NCI-H2107 treated with DMSO at 0.1 percent for 48 hours (cell line): ENCODE measurements around the gene TNS3.

Experiments used
- DNase-seq: peaks from one replicate; lab custom pipeline; 2025; ENCODE audit not compliant: unreplicated experiment; lab: John Stamatoyannopoulos, UW

The TNS3 gene

DNA sequence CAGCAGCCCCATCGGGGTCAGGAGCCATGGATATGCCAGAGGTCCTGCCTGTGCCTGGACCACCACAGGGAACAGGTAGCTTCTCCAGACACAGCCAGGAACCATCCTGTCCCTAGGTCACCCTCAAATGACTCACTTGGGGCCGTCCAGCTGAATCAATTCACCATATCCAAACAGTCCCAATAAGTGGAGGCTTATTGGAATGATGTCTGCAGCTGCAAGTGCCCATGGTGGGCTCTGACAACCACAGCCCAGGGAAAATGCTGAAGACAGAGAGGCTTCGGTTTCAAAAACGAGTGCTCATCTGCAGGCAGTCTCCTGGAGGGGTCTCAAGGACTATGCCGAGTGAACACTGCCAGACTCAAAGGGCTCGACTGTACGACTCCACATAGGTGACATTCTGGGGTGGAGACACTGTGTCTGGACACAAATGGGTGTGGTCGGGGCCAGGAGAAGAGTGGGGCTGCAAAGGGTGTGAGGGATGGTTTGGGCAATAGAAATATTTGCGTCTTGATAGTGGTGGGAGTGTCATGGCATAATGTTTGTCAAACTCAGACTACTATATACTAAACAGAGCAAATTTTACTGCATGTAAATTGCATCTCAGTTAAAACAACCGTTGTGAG, 204.8 kb downstream of the TNS3 start:
- no peak for DNase-seq

DNA sequence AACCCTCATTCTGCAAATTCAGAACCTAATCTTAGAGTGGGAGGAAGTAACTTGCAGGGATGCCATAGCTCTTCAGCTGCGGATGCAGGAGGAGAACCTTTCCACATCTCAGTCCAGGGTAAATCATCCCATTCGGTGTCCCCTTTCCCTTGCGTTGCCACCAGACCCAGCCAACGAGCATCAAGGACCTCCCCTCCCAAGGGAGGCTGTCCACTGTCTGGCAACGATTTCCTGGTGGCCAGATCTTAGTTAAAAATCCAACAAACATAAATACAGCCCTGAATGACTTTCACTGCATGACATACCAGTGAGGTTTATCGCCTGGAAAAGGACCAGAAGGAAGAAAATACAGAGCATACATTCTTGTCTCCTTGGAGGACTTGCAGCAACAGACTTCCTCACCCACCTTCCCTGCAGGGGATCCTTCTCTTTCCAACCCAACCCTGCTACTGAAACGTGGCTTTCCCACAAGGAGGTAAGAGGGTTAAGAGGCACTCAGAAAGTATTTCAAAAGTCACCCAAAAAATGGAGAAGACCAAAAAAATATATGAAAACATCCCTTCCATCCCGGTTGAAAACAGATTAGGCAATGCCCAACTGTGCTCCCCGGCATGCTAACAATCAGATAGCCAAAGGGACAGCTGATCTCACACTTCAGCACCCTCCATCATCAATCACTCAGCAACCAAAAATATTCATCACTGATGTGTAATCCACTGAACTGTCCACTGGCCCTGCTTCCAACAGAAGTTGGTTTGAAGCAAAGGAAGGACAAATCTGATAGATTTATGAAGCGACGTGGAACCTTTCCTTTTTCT, 206.6 kb downstream of the TNS3 start:
- no peak for DNase-seq

DNA sequence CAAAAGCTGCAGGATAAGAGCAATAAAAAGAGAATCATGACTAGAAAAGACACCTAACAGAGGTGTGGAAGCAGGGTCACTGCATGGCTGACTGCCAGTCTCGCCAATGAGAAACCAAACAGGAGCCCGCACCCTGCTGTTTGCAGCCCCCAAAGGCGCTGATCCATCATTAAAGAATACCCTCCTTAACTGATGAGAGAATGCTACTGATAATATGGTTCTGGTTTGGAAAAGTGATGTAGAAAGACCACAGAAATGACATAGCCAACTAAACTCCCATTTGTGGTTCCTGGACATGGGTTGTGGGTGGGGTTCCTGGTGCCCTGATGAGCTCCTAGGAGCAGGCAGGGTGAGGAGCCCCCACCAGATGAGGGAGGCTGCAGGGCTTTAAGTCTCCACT, 207.4 kb downstream of the TNS3 start:
- DNase-seq, result no peak

DNA sequence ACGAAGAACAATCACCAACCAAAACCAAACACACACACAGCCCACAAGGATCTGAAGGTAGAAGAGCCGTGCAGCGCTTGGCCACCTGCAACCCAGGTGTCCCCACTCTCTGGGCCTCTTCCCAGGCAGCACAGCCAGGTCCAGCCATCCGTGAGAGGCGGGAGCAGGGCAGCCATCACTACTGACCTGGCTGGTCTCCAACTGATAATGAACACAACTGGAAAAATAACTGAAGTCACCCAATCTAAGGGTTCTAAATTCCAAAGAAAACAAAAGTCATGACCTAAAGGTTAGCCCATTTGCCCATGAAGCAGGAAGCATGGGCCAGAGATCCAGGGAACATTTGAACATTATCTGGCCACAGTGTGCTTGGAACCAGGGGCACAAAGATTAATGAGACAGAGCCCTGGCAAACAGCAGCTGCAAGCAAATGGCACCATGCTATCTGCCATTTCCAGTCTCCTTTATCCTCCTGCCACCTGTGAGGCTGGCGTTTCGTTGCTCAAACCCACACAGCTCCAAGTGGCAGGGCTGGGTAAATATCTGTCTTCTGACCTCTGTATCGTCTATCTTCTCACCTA, 207.9 kb downstream of the TNS3 start:
- peak; percentile 22 for DNase-seq

DNA sequence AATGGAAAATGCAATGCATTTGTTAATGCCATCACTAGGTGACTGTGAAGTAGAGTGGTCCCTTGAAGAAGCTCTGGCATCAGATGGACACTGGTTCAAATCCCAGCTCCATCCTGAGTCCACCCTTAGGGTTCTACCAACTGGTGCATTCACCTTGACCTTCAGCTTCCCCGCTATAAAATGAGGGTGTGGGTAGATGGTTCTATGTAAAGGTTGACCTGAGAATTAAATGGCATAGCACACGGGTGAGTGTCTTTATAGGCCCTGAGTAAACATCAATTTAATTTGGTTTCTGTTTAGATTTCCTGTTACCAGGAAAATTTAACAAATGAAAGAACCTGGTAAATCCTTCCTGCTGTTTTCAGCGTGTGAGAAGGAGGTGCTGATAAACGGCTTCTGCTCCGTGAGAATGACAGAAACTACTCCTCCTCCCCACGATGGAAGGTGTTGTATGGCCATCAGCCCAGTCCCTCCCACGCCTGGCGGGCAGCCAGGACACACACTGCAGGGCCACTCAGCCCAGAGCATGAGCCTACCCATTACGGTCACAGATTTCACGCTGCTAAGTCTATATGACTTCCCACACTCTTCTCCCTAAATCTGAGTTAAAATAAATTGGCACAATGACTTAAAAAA, 210.1 kb downstream of the TNS3 start:
- DNase-seq, result peak; percentile 59

DNA sequence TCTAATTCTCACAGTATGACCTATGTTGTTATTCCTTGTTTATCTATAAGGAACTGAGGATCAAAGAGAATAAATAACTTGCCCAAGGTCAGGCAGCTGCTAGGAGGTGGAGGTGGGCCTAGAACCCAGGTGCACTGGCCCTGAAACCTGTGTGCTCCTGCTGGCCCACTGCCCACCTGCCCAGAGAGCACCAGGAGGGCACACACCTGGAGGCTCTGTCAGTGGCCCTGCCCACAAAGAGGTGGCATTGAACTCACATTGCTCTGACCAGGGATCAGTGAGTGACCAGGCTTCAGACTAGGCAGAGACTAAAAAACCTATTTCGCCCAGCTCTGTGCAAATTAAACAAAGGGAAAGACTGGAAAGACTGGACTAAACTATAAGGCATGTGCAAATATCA, 210.6 kb downstream of the TNS3 start:
- no peak for DNase-seq

DNA sequence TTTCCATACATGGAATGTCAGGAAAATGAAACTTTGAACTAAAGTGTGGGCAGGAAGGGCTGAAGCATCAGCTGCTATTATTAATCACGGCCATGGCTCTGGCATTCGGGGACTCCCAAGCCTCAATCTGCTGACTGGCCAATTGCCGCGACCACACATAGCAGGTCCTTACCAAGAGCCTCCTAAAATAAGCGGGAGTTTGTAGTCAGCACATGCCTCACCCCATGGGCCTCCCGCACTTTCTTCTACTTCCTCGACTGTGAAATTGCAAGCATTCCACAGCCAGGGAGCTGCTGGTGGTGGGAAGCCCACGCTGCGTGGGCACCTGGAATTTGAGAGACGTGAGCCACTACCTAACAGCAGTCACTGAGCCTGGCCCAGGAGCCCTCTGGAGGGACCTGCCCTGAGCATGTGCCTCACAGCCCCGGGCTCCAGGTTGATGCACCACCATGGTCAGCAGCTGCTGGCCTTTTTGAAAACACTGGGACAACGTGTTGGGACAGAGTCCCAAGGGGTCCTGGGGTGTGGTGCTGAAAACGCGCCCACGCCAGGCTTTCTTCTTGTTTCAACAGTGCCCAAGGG, 211.4 kb downstream of the TNS3 start:
- DNase-seq, result no peak

DNA sequence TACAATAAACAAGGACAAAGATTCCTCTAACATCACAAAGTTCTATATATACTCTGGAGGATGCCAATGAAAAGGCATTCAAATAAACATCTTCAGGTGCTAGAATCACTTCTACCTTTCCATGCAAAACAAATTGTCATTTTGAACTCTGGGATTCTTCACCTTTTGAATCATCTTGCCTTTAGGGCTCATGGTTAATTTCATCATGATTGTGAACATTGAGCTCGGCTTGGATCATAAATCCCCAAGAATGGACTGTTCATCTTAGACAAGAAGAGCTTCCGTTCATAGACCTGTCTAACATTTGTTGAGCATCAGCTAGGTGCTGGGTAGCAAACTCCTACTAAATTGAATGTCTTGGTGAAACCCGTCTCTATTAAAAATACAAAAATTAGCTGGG, 212.2 kb downstream of the TNS3 start:
- no peak for DNase-seq

DNA sequence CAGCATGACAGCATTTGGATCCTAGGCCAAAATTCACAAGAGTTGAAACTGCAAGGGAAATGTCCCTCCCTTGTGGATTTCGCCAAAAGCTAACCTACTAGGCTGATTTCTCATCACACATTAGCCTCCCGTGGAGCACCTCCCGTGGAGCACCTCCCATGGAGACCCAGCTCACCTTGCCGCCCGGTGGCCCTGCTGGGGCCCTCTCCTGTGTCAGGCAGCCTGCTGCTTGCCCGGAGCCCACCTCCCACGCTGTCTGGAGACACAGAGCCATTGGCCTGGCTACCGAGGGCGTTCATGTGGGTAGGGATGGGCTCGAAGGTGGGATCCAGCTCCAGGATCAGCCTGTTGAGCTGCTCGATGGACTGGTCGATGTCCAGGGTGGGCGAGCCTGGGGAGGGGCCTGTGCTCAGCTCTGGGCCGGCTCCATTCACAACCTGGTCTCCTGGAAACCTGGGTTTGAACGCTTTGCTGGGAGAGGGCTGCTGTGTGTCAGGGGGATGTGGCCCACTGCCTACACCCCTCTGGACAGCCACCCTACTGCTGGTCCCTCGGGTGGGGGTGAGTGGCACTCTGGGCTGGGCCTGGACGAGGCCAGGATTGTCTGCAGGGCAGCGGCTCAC, 213.6 kb downstream of the TNS3 start:
- DNase-seq, result no peak

DNA sequence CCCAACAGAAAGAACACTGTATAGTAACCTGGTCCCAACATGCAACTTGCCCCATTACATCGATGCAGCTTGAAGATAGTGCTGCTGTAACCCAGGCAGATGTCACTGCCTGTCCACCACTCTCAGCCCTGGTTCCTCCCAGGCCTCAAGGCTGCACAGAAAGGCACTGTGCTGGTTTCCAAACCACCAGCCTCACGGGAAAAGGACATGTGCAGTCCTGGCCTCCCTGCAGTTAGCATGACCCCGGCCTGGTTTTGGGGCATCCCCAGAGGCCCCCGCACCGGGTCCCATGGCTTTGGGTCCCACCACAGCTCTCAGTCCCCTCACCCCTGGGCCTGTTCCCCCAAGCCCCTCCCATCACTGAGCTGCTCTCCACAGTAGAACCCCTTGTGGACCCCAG, 214.5 kb downstream of the TNS3 start:
- DNase-seq, result no peak

DNA sequence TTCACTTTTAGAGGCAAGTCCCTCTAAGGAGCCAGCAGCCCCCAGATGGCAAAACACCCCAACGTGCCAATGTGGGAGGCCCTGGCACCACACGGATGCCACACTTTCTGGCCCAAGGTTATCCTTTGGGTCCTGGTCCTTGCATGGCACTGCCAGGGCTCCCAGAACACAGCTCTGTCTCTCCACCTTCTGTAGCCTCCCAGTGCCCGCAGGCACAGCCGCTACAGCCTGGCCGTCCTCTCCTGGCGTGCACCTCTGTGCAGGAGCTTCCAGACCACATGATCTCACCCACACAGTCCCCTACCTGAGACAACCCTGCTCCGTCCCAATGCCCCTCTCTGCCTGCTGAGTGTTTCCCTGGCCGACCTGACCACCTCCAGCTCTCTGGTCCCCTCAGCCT, 215.0 kb downstream of the TNS3 start:
- DNase-seq, result no peak

DNA sequence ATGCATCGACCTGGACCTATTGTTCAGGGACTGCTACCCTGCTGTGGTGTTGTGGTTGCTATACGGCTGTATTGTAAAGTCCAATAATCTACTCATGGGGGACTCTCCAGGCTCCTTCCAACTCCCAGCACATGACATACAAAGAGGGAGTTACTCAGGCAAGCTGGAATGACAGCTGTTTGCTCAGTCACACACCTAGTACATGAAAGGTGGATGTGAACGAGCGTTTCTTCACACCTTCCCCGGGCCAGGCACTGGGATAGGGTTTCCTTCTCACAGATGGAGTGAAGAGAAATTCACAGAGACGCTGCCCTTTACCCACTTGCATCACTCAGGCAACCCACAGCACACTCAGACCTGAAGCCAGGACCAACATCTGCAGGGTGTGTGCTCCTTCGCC, 215.7 kb downstream of the TNS3 start:
- no peak for DNase-seq

DNA sequence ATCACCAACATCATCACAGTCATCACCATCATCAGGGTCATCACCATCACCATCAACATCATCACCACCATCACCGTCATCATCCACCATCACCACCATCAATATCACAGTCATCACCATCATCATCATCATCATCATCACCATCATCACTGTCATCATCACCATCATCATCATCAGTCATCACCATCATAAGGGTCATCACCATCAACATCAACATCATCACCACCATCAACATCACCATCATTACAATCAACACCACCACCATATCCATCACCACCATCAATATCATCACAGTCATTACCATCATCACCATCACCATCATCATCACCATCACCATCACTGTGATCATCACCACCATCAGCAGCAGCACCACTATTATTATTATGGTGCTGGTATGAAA, 218.9 kb downstream of the TNS3 start:
- DNase-seq, result no peak

DNA sequence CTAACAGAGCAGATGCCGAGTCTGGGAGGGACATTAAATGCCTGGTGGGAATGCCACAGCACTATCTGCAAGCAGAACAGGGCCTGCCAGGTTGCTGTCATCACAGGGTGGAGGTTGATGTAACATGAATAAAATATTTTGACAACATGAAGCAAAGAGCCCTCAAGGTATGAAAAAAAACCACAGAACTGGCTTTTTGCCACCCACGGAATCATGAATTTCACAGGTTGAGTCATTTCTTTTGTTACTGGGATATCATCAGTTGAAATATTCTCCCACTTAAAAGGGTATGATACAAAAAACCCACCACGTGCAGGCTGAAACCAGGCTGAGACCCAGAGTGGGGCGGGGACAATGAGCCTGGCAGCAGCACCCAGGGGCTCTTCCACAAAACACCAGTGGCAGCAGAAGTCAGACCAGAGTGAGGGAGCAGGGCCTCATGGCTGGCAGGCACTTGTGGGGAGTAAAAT, 220.1 kb downstream of the TNS3 start:
- DNase-seq, result peak; percentile 57

DNA sequence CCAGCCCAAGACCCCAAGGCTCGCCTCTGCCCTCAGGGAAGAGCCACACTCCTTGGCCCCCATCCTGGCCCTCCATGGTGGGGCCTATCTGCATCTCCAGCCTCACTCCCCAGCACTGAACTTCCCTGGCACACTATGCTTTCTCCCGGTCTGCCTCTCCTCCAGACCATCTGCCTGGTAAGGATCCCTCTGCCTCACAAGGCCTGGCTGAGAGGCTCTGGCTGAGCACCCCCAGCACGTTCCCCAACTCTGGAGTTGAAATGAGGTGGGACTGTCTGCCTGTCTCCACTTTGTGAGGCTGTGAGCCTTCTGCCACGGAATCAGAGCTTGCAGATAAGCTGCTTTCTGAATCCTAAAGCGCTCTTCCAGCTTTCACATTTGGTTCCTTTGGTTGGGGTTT, 220.7 kb downstream of the TNS3 start:
- no peak for DNase-seq

DNA sequence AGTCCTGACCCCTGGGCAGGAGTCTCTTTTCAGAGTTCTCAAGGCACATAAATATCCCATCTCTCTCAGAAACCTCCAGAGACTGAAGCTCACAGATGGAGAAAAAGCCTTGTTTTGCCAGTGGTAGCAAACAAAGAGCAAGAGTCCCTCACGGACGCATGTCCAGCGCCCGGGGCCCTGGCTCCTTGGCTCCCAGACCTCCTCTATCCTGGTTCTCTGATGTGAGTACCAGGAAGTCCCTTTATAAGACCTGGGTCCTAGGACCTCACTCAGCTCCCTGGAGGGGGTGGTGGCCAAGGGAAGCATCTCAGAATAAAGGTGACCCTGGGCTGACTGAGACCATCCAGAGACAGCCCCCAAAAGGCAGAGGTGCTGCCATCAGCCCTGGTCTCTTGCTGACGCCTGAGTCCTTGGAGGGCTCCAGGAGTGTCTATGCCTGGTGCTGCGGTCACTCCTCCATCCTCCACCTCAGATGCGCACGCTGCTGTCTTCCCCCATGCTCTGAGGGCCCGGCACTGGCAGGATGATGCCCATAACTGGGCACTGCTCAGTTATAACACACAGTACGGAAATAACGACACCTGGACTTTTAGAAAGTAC, 221.5 kb downstream of the TNS3 start:
- DNase-seq, result no peak

DNA sequence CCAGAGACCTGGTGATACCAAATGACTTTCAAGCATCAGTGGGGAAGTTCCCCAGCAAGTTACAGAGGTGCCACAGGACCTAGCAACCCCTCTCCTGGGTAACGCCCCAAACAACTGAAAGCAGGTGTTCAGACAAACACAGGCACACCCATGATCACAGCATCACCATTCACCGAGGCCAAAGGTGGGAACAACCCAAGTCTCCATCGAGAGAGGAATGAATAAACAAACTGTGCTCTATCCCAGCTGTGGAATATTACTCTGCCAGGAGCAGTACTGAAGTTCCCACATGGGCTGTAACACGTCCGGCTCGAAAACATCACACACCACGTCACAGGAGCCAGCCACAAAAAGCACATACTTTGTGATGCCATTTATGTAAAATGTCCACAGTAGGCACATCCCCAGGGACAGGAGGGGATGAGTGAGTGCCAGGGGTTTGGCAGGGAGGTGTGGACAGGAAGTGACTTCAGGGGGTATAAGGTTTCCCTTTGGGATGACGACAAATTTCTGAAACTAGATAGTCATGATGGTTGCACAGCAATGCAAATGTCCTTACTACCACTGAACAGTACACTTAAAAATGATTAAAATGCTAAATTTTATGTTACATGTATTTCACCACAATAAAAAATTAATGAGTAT, 222.8 kb downstream of the TNS3 start:
- DNase-seq, result no peak

DNA sequence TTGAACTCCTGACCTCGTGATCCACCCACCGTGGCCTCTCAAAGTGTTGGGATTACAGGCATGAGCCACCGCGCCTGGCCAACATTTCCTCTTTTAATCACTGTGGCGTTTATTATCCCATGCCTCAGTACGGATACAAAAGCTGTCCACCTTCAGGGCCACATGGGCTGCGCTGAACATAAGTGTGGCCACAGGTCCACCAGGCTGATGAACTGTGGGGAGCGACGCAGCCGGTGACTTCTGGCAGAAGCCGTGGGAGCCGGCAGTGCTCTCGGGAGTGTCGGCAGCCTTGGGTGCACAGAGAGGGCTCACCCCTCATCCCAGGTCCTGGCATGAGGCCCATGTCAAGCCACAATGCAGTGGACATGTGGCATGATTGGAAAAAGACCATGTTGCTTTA, 223.6 kb downstream of the TNS3 start:
- DNase-seq, result no peak

DNA sequence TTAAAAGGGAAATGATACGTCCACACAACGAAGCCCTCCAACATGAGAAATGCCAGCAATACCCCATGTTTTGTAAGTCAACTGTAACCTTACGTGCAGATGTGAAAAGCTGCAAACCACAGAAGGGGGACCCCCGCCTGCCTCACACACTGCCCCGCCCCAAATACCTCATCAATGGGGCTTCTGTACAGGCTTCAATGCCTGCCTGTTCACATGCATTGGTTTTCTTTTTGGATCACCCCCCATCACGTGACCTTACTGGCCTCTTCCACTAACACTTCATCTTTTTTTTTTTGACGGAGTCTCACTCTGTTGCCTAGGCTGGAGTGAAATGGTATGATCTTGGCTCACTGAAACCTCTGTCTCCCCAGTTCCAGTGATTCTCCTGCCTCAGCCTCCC, 224.0 kb downstream of the TNS3 start:
- DNase-seq, result no peak

DNA sequence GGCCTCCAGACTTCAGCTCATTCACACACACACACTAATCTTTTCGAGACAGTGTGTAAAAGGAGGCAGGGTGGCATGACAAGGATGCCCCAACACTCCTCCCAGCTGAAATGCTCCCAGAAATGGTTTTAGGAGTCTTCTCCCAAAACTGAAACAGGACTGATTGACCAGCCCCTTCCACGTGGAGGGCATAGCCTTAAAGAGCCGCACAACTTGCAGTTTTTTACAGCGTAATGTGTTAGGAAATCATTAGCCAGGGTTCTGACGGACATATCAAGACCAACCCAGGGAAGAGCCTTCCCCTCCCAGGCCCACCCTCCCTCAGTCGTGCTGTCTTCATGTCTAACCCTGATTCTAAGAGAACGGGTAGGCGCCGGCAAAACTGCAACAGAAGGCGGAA, 224.6 kb downstream of the TNS3 start:
- no peak for DNase-seq
